ACHN (cell line): ENCODE data around the gene UAP1L1.
A peak's percentile ranks its signal among the peaks of the same experiment; 100 is the strongest.

Experiments used
- DNase-seq: peaks from one replicate; pipeline ENCODE4 v3.0.0-alpha.2; 2015
- in situ Hi-C: cut with HindIII; loops from 2 replicates; pipeline ENCODE4 v1.10.0; 2017; ENCODE audit warnings: low sequenced_read_pairs, low pct_ligation_motif_present, low pct_unique_long_range_greater_than_20kb

The UAP1L1 gene

GRCh38 chr9:137039611-137040366 lies 37.5 kb upstream of the UAP1L1 start:
- DNase-seq, result no peak
- in situ Hi-C loops, result no loop called here

GRCh38 chr9:137040568-137040967 lies 36.7 kb upstream of the UAP1L1 start:
- DNase-seq, result no peak
- in situ Hi-C loops, result no loop called here

- DNase-seq, result no peak
- in situ Hi-C loops, result no loop called here
Measured at GRCh38 chr9:137041124-137041523, 36.2 kb upstream of the UAP1L1 start.

- no peak for DNase-seq
- in situ Hi-C loops, result no loop called here
Measured at GRCh38 chr9:137042751-137043727, 34.3 kb upstream of the UAP1L1 start.

GRCh38 chr9:137044037-137044436 lies 33.3 kb upstream of the UAP1L1 start:
- in situ Hi-C loops, result no loop called here
- no peak for DNase-seq

GRCh38 chr9:137044502-137045177 lies 32.7 kb upstream of the UAP1L1 start:
- in situ Hi-C loops, result no loop called here

GRCh38 chr9:137045294-137046087 lies 31.8 kb upstream of the UAP1L1 start:
- in situ Hi-C loops, result no loop called here
- peak; percentile 36 for DNase-seq

More at GRCh38 chr9:137044502-137045177, 32.7 kb upstream of the UAP1L1 start:
- DNase-seq, result no peak

- DNase-seq, result peak; percentile 75
- in situ Hi-C loops, result no loop called here
Measured at GRCh38 chr9:137046088-137046787, 31.1 kb upstream of the UAP1L1 start, which contains the start of gene NPDC1. TSS of gene NPDC1 (minus strand) at chr9:137046177. CDS start at chr9:137045989, 188 bp downstream.

- no peak for DNase-seq
- in situ Hi-C loops, result no loop called here
Measured at GRCh38 chr9:137048655-137049543, 28.4 kb upstream of the UAP1L1 start.

GRCh38 chr9:137049544-137050449 lies 27.5 kb upstream of the UAP1L1 start:
- in situ Hi-C loops, result no loop called here
- DNase-seq, result peak; percentile 41

GRCh38 chr9:137050570-137050969 lies 26.7 kb upstream of the UAP1L1 start:
- in situ Hi-C loops, result no loop called here
- DNase-seq, result no peak

- DNase-seq, result no peak
- in situ Hi-C loops, result no loop called here
Measured at GRCh38 chr9:137051145-137051724, 26.1 kb upstream of the UAP1L1 start.

- in situ Hi-C loops, result no loop called here
- no peak for DNase-seq
Measured at GRCh38 chr9:137052293-137052692, 25.0 kb upstream of the UAP1L1 start.

- no peak for DNase-seq
Measured at GRCh38 chr9:137052998-137053943, 24.0 kb upstream of the UAP1L1 start.

More at GRCh38 chr9:137052998-137053943, 24.0 kb upstream of the UAP1L1 start:
- in situ Hi-C loops, result no loop called here
